Panc1 (cell line): ENCODE data around the gene ARMC8.

Experiments
- POLR2AphosphoS5 ChIP-seq: IDR thresholded peaks from 2 replicates; pipeline ENCODE4 v1.6.1; 2012; ENCODE audit warnings: mild to moderate bottlenecking, low read depth, low read length, moderate library complexity
- REST ChIP-seq, 2 experiments: IDR thresholded peaks; 2 replicates each; pipeline ENCODE4 v1.6.1; 2011 to 2012; ENCODE audit warnings: low read depth in 2 of 2, control low read depth in 1 of 2, low read length in 1 of 2, mild to moderate bottlenecking in 1 of 2, moderate library complexity in 1 of 2; ENCODE audit not compliant: insufficient read depth in 1 of 2
- TCF7L2 ChIP-seq: IDR thresholded peaks from 2 replicates; pipeline ENCODE4 v1.6.1; 2011; ENCODE audit warnings: mild to moderate bottlenecking, low read depth, low read length, inconsistent platforms
- TF ChIP-seq, protein P1 (sequence below): fragments of 450-650 bp; IDR thresholded peaks from 2 replicates; pipeline ENCODE4 v1.5.1; 2017; ENCODE audit warnings: mild to moderate bottlenecking

DNA sequence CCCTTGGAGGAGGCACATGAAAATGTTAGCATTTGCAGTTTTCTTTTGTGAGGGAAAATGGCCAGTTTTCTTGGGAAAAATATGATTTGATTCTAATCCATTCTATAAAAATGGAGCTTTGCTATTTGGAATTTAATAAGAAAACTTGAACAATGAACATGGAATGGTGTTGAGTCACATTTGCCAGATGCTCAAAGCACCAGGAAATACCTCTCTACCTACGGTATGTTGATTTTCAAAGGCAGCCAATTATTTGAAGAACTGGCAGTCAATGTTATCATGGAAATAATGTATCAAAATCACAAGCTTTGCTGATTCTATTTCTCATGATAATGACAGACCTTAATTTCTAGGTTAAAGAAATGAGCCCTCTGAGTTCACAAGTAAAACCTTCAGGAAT lies 127.7 kb downstream of the ARMC8 start:
- TF ChIP-seq, protein P1, sequence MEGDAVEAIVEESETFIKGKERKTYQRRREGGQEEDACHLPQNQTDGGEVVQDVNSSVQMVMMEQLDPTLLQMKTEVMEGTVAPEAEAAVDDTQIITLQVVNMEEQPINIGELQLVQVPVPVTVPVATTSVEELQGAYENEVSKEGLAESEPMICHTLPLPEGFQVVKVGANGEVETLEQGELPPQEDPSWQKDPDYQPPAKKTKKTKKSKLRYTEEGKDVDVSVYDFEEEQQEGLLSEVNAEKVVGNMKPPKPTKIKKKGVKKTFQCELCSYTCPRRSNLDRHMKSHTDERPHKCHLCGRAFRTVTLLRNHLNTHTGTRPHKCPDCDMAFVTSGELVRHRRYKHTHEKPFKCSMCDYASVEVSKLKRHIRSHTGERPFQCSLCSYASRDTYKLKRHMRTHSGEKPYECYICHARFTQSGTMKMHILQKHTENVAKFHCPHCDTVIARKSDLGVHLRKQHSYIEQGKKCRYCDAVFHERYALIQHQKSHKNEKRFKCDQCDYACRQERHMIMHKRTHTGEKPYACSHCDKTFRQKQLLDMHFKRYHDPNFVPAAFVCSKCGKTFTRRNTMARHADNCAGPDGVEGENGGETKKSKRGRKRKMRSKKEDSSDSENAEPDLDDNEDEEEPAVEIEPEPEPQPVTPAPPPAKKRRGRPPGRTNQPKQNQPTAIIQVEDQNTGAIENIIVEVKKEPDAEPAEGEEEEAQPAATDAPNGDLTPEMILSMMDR, result no peak
- TF ChIP-seq POLR2AphosphoS5 (no peak), REST (IDR thresholded peaks at IDR 0.05; ENCODE audit: insufficient read depth in 1 of 2, low read depth in 2 of 2, low read length in 1 of 2) (no peak), TCF7L2 (no peak)
